ENCODE measurements around the gene OPRM1.

OPRM1 gene

GRCh38 chr6:154266560-154267099 is 227.6 kb downstream of the OPRM1 start:
- DNase-seq (ENCODE audit: insufficient read length, low spot score), result no peak
- FAIRE-seq, result peak; percentile 94

- FAIRE-seq, result peak; percentile 62
- DNase-seq (ENCODE audit: insufficient read length, low spot score), result no peak
Observed at GRCh38 chr6:154267508-154268106, 228.6 kb downstream of the OPRM1 start.

- DNase-seq (ENCODE audit: insufficient read length, low spot score) (no peak), FAIRE-seq (peak; percentile 21)
Observed at GRCh38 chr6:154268486-154268885, 229.4 kb downstream of the OPRM1 start.

GRCh38 chr6:154274168-154274567 is 235.1 kb downstream of the OPRM1 start:
- peak; percentile 37 for FAIRE-seq
- no peak for DNase-seq (ENCODE audit: insufficient read length, low spot score)

- DNase-seq (ENCODE audit: insufficient read length, low spot score) (no peak), FAIRE-seq (peak; percentile 89)
Observed at GRCh38 chr6:154276810-154277628, 238.0 kb downstream of the OPRM1 start.

GRCh38 chr6:154277629-154278017 is 238.6 kb downstream of the OPRM1 start:
- DNase-seq (ENCODE audit: insufficient read length, low spot score) (no peak), FAIRE-seq (no peak)

- no peak for DNase-seq (ENCODE audit: insufficient read length, low spot score)
- no peak for FAIRE-seq
Observed at GRCh38 chr6:154280521-154280920, 241.5 kb downstream of the OPRM1 start.

GRCh38 chr6:154284313-154284853 is 245.3 kb downstream of the OPRM1 start:
- DNase-seq (ENCODE audit: insufficient read length, low spot score) (no peak), FAIRE-seq (no peak)

GRCh38 chr6:154285826-154286225 is 246.8 kb downstream of the OPRM1 start:
- DNase-seq (ENCODE audit: insufficient read length, low spot score), result no peak
- no peak for FAIRE-seq

- DNase-seq (ENCODE audit: insufficient read length, low spot score), result no peak
- FAIRE-seq, result peak; percentile 45
Observed at GRCh38 chr6:154289818-154290508, 250.9 kb downstream of the OPRM1 start.

- no peak for DNase-seq (ENCODE audit: insufficient read length, low spot score)
- no peak for FAIRE-seq
Observed at GRCh38 chr6:154292066-154292465, 253.0 kb downstream of the OPRM1 start.

GRCh38 chr6:154292855-154293519 is 253.9 kb downstream of the OPRM1 start:
- FAIRE-seq (peak; percentile 51), DNase-seq (ENCODE audit: insufficient read length, low spot score) (no peak)

- no peak for DNase-seq (ENCODE audit: insufficient read length, low spot score)
- no peak for FAIRE-seq
Observed at GRCh38 chr6:154295733-154296132, 256.7 kb downstream of the OPRM1 start.

All from GM19239 (cell line).